Measurements from ENCODE around the gene CHCHD6.

- TF ChIP-seq, protein P1, sequence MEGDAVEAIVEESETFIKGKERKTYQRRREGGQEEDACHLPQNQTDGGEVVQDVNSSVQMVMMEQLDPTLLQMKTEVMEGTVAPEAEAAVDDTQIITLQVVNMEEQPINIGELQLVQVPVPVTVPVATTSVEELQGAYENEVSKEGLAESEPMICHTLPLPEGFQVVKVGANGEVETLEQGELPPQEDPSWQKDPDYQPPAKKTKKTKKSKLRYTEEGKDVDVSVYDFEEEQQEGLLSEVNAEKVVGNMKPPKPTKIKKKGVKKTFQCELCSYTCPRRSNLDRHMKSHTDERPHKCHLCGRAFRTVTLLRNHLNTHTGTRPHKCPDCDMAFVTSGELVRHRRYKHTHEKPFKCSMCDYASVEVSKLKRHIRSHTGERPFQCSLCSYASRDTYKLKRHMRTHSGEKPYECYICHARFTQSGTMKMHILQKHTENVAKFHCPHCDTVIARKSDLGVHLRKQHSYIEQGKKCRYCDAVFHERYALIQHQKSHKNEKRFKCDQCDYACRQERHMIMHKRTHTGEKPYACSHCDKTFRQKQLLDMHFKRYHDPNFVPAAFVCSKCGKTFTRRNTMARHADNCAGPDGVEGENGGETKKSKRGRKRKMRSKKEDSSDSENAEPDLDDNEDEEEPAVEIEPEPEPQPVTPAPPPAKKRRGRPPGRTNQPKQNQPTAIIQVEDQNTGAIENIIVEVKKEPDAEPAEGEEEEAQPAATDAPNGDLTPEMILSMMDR (IDR thresholded peaks at IDR 0.05): no peak
- no peak for TF ChIP-seq POLR2A (IDR thresholded peaks at IDR 0.05)
Measured at GRCh38 chr3:126665221-126665936, 38.7 kb upstream of the CHCHD6 start.
